GM12801 (cell line): ENCODE measurements around the gene PRR23A.

Experiments used
- CTCF ChIP-seq: IDR thresholded peaks from one replicate; pipeline ENCODE4 v1.5.1; 2011; ENCODE audit warnings: control low read depth; ENCODE audit not compliant: insufficient read length; ENCODE audit errors: extremely low read depth

The PRR23A gene

DNA sequence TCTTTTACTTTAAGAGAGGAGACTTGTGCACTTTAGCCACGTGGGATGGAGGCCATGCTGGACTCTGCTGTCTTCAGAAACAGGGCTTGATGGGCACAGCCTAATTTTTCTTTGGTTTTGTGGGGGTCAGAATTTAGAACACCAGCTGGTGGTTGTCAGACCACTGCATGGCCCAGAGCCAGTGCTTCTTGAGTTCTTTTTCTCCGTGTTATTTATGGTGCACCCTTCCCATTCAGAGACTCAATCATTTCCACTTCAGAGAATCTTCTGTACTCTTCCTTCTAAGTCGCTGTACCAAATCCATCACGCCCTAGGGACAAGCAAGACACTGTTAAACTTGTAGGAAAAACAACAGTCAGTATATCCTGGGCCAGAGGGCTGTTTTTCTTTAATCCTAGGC is 20.1 kb downstream of the PRR23A start:
- TF ChIP-seq CTCF, result no peak

- no peak for TF ChIP-seq CTCF
Observed at GRCh38 chr3:138984816-138985215, 21.3 kb downstream of the PRR23A start.

- TF ChIP-seq CTCF, result no peak
Observed at GRCh38 chr3:138976047-138976446, 30.0 kb downstream of the PRR23A start.

GRCh38 chr3:138975351-138975750 is 30.7 kb downstream of the PRR23A start:
- no peak for TF ChIP-seq CTCF

DNA sequence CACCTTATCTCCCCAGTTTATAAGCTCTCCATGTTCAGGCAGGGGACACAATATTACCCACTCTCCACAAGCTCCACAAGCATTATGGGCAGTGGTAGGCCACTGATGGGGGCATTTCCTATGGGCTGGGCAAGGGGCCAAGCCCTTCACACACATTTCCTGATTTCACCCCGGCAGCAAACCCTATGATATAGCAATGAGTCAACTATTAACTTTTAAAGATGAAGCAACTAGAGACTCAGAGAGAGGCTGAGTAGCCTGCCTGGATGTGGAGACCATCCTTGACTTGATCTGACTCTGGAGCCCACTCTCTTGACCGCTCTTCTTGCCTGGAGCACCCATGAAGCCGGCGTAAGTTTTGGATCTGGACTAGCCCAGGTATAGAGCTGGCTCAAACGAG is 31.6 kb downstream of the PRR23A start:
- no peak for TF ChIP-seq CTCF

DNA sequence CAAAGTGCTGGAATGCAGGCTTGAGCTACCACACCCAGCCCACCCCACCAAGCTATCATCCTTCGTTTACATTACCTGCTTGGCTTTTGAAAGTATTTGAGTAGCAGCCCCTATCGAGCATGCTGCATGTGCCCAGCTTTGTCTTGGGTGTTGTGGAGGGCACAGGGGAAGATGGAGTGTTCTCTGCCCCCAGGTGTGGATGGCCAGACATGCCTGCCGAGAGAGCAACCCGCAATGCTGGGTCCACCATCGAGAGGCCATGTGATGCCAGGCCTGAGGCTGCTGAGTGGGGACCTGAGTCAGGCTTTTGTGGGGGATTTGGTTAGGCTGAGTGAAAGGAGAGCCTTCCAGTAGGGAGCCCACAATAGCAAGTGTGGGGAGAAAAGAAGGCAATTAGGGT is 33.1 kb downstream of the PRR23A start:
- TF ChIP-seq CTCF, result no peak

- no peak for TF ChIP-seq CTCF
Observed at GRCh38 chr3:138971766-138972320, 34.2 kb downstream of the PRR23A start.

DNA sequence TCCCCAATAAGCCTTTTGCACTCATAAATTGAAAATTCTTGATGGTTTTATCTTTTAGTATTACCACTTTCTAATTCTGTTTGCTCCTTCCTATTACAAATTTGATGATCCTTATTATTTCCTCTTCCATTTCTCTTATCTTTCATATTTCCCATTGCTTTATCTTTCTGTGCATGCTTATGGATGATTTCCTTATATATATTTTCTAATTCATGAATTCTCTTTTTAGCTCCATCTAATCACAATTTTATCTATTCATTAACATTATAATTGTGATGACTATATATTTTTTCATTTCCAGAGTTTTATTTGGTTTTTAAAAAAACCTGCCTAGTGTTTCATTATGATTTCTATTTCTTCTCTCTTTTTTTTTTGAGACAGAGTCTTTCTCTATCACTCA is 41.1 kb downstream of the PRR23A start:
- TF ChIP-seq CTCF, result no peak
